Right lung (tissue), 5 donors: ENCODE results near the gene TRPM8. TPM values are rescaled to one million over a fixed set of nuclear protein-coding genes. Genes with fewer than 3 reads are reported as not detected.

Source experiments
- DNase-seq, 2 donors: peaks; one replicate each; pipeline ENCODE4 v3.0.0-alpha.2; 2013
- polyA plus RNA-seq, 5 donors: library from polyadenylated mRNA; unstranded; fragments of 120-200 nt; gene quantifications; one replicate each; pipeline versions ENCODE4 v1.2.1 to v1.2.3, GENCODE V29; 2013; ENCODE audit warnings: inconsistent platforms in 1 of 5, low replicate concordance in 1 of 5; ENCODE audit not compliant: insufficient read length in 5 of 5, insufficient read depth in 1 of 5

Gene TRPM8
- polyA plus RNA-seq, 5 donors: 0.11 to 0.28 (median 0.27) TPM; not detected in 1

- no peak for DNase-seq
These were observed 129.3 kb downstream of the TRPM8 start for GRCh38 chr2:234046521-234046920.

GRCh38 chr2:234047361-234047760, 130.2 kb downstream of the TRPM8 start:
- DNase-seq: no peak

GRCh38 chr2:234048049-234048448, 130.9 kb downstream of the TRPM8 start:
- DNase-seq: no peak

DNA sequence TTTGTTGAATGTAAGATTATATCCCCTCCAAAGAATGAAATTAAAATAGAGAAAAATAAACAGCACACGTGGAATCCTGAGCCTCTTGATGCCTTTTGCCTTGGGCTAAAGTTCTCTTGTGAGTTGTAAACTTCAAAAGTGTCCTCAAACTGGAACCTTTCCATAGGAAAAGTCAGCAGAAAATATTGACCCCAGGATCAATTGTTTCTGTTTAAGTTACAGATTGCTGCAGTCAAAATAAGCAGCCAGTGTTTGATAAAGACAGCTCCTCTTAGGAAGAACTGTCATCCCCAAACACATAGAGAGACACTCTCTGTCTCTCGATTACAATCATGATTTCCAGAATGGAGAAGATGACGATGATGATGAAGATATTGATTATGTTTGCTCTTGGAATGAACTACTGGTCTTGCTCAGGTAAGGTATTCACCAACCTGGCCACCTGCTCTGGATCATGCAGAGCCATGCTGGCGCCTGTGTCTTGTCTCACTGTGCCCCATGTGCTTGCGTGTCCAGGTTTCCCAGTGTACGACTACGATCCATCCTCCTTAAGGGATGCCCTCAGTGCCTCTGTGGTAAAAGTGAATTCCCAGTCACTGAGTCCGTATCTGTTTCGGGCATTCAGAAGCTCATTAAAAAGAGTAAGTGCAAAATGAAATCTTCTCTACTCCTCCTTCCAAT, 133.4 kb downstream of the TRPM8 start, which contains the start of gene SPP2:
Gene SPP2 (plus strand): TSS at position 248 of the 681 bp plus-strand sequence. CDS start 85 bp downstream, at position 333.
- no peak for DNase-seq

- DNase-seq: no peak
These were observed 134.3 kb downstream of the TRPM8 start for GRCh38 chr2:234051374-234052070.

DNA sequence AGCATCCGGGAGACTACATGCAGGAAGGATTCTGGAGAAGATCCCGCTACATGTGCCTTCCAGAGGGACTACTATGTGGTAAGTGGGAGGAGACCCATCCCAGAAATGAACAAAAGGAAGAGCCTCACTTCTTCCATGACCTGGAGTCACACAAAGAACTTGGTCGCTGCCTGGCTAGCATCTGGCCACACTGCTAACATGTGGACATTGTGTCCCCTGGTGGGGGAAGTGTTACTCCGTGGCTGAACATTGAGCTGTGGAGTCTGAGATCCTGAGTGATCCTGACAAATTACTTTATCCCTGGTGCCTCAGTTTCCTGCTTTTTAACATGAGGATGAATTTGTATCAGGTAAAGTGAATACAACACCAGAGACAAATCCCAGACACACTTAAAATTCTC, 141.7 kb downstream of the TRPM8 start:
- DNase-seq: no peak

DNA sequence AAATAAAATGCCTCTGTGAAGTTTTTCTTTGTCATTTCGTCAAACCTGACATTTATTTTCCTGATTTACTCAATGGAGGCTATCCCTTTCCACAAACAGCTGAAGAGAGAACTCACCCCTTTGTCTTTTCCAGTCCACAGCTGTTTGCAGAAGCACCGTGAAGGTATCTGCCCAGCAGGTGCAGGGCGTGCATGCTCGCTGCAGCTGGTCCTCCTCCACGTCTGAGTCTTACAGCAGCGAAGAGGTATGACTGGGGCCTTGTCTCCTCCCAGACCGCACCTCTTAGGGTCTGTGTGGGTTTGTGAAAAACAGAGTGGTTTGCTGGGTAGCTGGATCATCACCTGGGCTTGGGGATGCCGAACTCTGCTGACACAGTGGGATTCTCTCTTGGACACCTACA, 143.1 kb downstream of the TRPM8 start:
- DNase-seq: no peak

DNA sequence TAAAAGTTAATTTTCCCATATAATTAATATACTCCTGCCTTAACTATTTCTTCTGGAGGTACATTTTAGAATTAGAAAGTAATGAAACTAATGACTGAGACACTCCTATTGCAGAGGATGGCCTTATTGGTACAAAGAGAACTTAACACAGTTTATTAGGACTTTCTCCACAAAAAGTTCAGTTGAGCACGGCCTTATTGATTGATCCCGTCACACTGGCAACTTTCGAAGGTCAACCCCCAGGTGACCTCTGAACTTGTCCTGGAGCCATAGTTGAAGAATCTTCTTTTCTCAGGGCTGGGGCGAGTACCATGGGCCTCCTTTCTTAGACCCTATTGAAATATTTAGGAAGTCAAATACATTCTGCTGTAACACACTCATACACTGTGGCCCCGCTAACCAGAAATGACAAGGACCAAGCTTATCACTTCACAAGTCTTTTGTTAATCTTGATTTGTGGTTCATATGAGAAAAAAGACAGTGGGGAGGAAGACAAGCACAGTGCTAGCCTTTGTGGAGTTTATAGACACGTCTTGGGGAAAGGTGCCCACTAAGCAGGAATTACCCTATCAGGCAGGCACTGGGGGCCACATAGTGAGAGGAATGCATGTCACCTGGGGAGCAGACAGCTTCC, 144.6 kb downstream of the TRPM8 start:
- DNase-seq: no peak

DNA sequence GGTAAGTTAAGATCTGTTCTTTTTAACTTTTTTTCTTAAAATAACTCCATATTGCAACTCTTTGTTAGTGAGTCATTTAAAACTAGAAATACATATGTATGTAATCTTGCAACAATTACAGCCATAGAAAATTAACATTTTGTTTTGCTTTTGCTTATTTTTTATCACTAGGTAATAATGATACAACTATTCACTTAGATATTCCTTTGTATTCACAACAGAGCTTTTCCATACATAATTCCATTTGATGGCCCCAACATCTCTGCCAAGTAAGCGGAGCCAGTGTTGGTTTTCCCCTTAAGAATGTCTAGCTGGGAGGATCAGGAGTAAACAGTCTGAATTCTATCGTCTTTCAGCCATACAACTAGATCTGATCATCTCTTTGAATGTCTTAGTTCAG, 149.4 kb downstream of the TRPM8 start:
- DNase-seq: no peak

Other genes starting within 250 kb of the TRPM8 start
- not detected for gene UGT1A9, start 245.5 kb upstream of the TRPM8 start, polyA plus RNA-seq
- not detected for gene UGT1A7, start 235.5 kb upstream of the TRPM8 start, polyA plus RNA-seq
- under 1 TPM in 1 of 5 donors, not detected in 4; 0.22 TPM for gene UGT1A6, start 224.5 kb upstream of the TRPM8 start, polyA plus RNA-seq
- gene UGT1A5, start 204.5 kb upstream of the TRPM8 start, polyA plus RNA-seq: not detected
- not detected for gene UGT1A4, start 198.6 kb upstream of the TRPM8 start, polyA plus RNA-seq
- not detected for gene UGT1A3, start 188.3 kb upstream of the TRPM8 start, polyA plus RNA-seq
- under 1 TPM in 4 of 5 donors, not detected in 1; 0.05 to 0.10 (median 0.08) TPM for gene UGT1A1, start 157.1 kb upstream of the TRPM8 start, polyA plus RNA-seq
- 1 to 10 TPM in 1 of 5 donors, under 1 TPM in 4; 0.27 to 1.3 (median 0.55) TPM for gene MROH2A, start 139.0 kb upstream of the TRPM8 start, polyA plus RNA-seq
- 10 to 100 TPM; 15.4 to 48.8 (median 28.9) TPM for gene HJURP, start 62.8 kb upstream of the TRPM8 start, polyA plus RNA-seq
- gene SPP2, start 133.3 kb downstream of the TRPM8 start, polyA plus RNA-seq: under 1 TPM in 1 of 5 donors, not detected in 4; 0.27 TPM